ENCODE data around the gene FAM162A. TPM values are rescaled to one million over a fixed set of nuclear protein-coding genes. Genes with fewer than 3 reads are reported as not detected.
A peak's percentile ranks its signal among the peaks of the same experiment; 100 is the strongest.

The FAM162A gene
- total and polyA plus RNA-seq, 9 of the 15 experiments (the other 6 are each of a cell fraction or from before 2014, with no cell fraction given) = 37.5 to 211 (median 101) TPM

DNA sequence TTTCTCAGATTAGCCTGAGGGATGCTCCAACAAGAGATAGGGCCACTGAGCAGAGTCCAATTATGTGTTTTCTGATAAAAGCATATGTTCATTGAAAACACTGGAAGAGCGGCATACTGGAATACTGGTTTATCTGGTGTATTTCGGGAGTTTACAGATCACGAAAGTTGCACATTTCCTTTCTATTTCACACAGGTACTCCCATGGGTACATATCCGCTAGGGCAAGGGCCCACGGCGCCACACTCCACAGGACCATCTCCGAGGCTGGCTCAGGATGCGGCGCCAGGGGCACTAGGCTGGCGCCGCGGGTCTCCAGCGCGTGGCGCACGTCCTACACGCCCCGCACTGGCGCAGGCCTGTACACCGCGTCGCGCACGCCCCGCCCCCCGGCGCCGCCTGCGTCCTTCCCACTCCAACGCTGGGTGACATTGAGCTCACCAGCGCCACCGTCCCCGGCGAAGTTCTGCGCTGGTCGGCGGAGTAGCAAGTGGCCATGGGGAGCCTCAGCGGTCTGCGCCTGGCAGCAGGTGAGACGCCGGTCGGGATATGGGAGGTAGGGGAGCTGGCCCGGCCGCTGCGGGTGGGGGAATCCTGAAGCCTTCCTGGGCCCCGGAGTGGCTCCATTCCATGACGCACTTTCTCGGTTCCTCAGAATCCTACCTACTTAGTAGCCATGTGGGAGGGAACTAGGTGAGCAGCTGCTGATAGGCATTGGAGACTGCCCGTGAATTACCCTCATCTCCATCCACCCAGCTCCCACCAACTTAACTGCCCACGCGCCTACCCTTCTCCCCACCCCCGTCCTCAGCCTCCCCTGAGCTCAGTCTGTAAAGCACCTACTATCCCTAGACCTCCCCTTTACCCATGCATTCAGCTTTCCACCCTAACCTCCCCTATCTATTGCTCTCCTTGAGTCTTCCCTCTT, at the start of gene FAM162A (continued):
- TF ChIP-seq NRF1 (conservative IDR thresholded peaks at IDR 0.05 in 1 of 2, IDR thresholded peaks at IDR 0.05 in 1 of 2) = peak; percentile 90 to 92
- TF ChIP-seq, protein P1, sequence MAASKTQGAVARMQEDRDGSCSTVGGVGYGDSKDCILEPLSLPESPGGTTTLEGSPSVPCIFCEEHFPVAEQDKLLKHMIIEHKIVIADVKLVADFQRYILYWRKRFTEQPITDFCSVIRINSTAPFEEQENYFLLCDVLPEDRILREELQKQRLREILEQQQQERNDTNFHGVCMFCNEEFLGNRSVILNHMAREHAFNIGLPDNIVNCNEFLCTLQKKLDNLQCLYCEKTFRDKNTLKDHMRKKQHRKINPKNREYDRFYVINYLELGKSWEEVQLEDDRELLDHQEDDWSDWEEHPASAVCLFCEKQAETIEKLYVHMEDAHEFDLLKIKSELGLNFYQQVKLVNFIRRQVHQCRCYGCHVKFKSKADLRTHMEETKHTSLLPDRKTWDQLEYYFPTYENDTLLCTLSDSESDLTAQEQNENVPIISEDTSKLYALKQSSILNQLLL (CRISPR knock-in tag; IDR thresholded peaks at IDR 0.05; ENCODE audit: borderline replicate concordance) = no peak
- TF ChIP-seq, protein P2, sequence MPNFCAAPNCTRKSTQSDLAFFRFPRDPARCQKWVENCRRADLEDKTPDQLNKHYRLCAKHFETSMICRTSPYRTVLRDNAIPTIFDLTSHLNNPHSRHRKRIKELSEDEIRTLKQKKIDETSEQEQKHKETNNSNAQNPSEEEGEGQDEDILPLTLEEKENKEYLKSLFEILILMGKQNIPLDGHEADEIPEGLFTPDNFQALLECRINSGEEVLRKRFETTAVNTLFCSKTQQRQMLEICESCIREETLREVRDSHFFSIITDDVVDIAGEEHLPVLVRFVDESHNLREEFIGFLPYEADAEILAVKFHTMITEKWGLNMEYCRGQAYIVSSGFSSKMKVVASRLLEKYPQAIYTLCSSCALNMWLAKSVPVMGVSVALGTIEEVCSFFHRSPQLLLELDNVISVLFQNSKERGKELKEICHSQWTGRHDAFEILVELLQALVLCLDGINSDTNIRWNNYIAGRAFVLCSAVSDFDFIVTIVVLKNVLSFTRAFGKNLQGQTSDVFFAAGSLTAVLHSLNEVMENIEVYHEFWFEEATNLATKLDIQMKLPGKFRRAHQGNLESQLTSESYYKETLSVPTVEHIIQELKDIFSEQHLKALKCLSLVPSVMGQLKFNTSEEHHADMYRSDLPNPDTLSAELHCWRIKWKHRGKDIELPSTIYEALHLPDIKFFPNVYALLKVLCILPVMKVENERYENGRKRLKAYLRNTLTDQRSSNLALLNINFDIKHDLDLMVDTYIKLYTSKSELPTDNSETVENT (CRISPR knock-in tag; IDR thresholded peaks at IDR 0.05) = peak; percentile 59; the same call in 1 of the 2 replicates
- TF ChIP-seq CCNT2 (IDR thresholded peaks at IDR 0.05; ENCODE audit: borderline replicate concordance, extremely low read depth, insufficient read length, low read depth, low read length) = peak; percentile 87
- no peak for TF ChIP-seq POLR3A (IDR thresholded peaks at IDR 0.05; ENCODE audit: borderline replicate concordance, extremely low read depth, insufficient read depth, insufficient read length)
- TF ChIP-seq, protein P3, sequence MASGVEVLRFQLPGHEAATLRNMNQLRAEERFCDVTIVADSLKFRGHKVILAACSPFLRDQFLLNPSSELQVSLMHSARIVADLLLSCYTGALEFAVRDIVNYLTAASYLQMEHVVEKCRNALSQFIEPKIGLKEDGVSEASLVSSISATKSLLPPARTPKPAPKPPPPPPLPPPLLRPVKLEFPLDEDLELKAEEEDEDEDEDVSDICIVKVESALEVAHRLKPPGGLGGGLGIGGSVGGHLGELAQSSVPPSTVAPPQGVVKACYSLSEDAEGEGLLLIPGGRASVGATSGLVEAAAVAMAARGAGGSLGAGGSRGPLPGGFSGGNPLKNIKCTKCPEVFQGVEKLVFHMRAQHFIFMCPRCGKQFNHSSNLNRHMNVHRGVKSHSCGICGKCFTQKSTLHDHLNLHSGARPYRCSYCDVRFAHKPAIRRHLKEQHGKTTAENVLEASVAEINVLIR (CRISPR knock-in tag; IDR thresholded peaks at IDR 0.05) = peak; percentile 58; the same call in 1 of the 2 replicates
- TF ChIP-seq, protein P4, sequence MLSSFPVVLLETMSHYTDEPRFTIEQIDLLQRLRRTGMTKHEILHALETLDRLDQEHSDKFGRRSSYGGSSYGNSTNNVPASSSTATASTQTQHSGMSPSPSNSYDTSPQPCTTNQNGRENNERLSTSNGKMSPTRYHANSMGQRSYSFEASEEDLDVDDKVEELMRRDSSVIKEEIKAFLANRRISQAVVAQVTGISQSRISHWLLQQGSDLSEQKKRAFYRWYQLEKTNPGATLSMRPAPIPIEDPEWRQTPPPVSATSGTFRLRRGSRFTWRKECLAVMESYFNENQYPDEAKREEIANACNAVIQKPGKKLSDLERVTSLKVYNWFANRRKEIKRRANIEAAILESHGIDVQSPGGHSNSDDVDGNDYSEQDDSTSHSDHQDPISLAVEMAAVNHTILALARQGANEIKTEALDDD (IDR thresholded peaks at IDR 0.05) = 0 out of 2 replicates have a peak, but pooled peaks have one; percentile 43
- TF ChIP-seq, protein P5, sequence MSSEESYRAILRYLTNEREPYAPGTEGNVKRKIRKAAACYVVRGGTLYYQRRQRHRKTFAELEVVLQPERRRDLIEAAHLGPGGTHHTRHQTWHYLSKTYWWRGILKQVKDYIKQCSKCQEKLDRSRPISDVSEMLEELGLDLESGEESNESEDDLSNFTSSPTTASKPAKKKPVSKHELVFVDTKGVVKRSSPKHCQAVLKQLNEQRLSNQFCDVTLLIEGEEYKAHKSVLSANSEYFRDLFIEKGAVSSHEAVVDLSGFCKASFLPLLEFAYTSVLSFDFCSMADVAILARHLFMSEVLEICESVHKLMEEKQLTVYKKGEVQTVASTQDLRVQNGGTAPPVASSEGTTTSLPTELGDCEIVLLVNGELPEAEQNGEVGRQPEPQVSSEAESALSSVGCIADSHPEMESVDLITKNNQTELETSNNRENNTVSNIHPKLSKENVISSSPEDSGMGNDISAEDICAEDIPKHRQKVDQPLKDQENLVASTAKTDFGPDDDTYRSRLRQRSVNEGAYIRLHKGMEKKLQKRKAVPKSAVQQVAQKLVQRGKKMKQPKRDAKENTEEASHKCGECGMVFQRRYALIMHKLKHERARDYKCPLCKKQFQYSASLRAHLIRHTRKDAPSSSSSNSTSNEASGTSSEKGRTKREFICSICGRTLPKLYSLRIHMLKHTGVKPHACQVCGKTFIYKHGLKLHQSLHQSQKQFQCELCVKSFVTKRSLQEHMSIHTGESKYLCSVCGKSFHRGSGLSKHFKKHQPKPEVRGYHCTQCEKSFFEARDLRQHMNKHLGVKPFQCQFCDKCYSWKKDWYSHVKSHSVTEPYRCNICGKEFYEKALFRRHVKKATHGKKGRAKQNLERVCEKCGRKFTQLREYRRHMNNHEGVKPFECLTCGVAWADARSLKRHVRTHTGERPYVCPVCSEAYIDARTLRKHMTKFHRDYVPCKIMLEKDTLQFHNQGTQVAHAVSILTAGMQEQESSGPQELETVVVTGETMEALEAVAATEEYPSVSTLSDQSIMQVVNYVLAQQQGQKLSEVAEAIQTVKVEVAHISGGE (CRISPR knock-in tag; IDR thresholded peaks at IDR 0.05) = 0 out of 6 replicates have a peak, but pooled peaks of 1 of the 3 experiments have one; percentile 17
- TF ChIP-seq BMI1 (IDR thresholded peaks at IDR 0.05; ENCODE audit: low read length) = no peak
- TF ChIP-seq CTBP1 (IDR thresholded peaks at IDR 0.05; ENCODE audit: borderline replicate concordance) = peak; percentile 90
- TF ChIP-seq, protein P6, sequence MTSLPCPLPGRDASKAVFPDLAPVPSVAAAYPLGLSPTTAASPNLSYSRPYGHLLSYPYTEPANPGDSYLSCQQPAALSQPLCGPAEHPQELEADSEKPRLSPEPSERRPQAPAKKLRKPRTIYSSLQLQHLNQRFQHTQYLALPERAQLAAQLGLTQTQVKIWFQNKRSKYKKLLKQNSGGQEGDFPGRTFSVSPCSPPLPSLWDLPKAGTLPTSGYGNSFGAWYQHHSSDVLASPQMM (CRISPR knock-in tag; IDR thresholded peaks at IDR 0.05) = no peak
- TF ChIP-seq BRF1 (IDR thresholded peaks at IDR 0.05; ENCODE audit: borderline replicate concordance, extremely low read depth, insufficient read length) = no peak
- TF ChIP-seq CBX3 (IDR thresholded peaks at IDR 0.05; ENCODE audit: borderline replicate concordance in 1 of 2, low read length in 2 of 2) = peak in 1 of 2 experiments; percentile 24; a peak in 1 of 3 replicates

Data from K562 (cell line).